Activated naive CD4-positive, alpha-beta T cell treated with anti-CD3 and anti-CD28 coated beads, Interleukin-2, amount 10 ng/mL, durations not matched to agents 7 days and 5 days (primary cell): ENCODE results near the gene LAGE3.

Source experiments
- CTCF ChIA-PET: fragments of 350-600 bp; sonication (Branson Sonifier 250); formaldehyde crosslinking; loops from one replicate; lab custom pipeline; 2021; ENCODE audit warnings: antibody characterized with exemption; lab: Charles Lee
- DNase-seq: peaks from one replicate; pipeline ENCODE4 v3.0.0-alpha.2; 2020
- H3K27ac Mint-ChIP-seq: one replicate; pipeline ENCODE4 v1.8.0; 2021; ENCODE audit warnings: mild to moderate bottlenecking, moderate library complexity, mixed read lengths
- H3K27me3 Mint-ChIP-seq: one replicate; pipeline ENCODE4 v1.8.0; 2021; ENCODE audit warnings: mild to moderate bottlenecking, mixed read lengths
- H3K36me3 Mint-ChIP-seq: one replicate; pipeline ENCODE4 v1.8.0; 2021; ENCODE audit warnings: mixed read lengths
- H3K4me1 Mint-ChIP-seq: one replicate; pipeline ENCODE4 v1.8.0; 2021; ENCODE audit warnings: mixed read lengths
- H3K4me3 Mint-ChIP-seq: one replicate; pipeline ENCODE4 v1.8.0; 2021; ENCODE audit warnings: mild to moderate bottlenecking, moderate library complexity, mixed read lengths
- H3K9me3 Mint-ChIP-seq: one replicate; pipeline ENCODE4 v1.8.0; 2021; ENCODE audit warnings: mixed read lengths

Gene LAGE3, protein sequence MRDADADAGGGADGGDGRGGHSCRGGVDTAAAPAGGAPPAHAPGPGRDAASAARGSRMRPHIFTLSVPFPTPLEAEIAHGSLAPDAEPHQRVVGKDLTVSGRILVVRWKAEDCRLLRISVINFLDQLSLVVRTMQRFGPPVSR

DNA sequence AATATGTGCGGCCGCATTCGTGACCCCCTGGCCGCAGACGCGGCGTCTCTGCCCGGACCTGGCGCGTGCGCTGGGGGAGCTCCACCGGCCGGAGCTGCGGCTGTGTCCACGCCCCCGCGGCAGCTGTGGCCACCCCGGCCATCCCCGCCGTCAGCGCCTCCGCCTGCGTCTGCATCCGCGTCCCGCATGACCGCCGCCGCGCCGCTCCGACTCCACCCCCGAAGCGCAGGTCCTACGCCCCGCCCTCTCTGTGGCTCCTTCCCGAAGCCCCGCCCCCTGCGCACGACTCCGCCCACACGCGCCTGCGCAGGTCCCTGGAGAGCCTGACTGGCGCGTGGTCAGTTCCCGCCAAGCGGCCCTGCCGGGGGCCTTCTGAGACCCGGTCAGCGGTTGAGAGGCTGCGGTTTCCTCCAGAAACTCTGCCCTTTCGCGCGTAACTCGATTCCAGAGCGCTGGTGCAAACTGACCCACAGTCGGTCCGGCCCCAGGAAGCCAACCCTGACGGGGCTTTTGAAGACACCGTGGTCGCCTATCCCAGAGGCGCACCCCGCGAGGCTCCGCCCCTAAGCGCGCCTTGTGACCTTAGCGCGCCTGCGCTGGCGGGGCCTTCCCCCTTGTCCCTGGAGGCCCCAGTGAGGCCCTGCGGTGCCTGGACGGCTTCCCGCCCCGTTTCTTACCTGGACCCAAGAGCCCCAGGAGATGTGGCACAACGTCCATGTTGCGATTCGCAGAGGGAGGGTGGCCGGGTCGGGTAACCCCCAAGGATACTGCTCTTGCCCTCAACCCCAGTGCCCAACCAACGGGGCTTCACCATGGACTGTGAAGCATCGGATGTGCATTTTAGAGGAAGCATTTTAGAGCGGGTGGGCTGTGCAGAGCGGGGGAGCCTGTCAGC is at the start of gene LAGE3:
TSS of gene LAGE3 (minus strand) at position 554 of the 895 bp plus-strand sequence. CDS start at position 188, 366 bp downstream.
- H3K27me3 Mint-ChIP-seq, result no peaks in the 10 kb centered on the region
- no peaks in the 10 kb centered on the region for H3K9me3 Mint-ChIP-seq
- CTCF ChIA-PET, result no interaction called here
- H3K36me3 Mint-ChIP-seq, result peaks cover 12% of the 10 kb centered on the region
- peak within 1 kb of the TSS; percentile 89 for H3K27ac Mint-ChIP-seq
- peak; percentile 94 for DNase-seq
- peaks cover 40% of the 10 kb centered on the region for H3K4me1 Mint-ChIP-seq
- H3K4me3 Mint-ChIP-seq, result peak within 1 kb of the TSS; percentile 82

DNA sequence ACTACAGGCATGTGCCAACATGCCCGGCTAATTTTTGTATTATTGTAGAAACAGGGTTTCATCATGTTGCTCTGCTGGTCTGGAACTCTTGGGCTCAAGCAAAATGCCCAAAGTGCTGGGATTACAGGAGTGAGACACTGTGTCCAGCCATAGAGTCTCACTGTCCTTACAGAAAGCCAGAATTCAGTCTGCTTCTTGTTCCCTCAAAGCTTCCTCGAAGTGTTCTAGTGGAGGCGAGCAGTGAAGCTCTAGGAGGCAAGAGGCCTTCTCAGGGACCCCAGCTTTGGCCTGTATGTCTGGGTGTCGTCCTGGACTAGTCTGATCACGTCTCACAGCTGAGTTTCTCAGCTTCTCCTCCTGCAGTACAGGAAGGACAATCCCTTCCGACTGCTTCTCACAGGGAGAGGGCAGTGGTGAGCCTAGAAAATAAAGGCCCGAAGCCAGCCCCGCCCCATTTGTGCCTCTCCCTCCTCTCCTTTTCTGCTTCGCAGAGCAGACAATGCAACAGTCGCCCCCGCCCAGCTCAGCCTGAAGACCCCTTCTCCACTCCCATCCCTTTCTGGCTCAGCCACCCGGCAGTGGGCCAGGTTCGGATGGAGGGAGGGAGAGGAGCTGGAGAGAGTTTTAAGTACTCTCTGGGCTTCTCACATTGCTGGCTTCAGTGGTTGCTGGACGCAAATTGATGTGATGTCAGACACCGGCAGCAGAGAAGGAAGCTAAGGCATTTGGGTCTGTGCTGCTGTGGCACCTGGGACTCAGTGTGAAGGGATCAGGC is 48.0 kb upstream of the LAGE3 start:
- Mint-ChIP-seq H3K4me1 (peaks cover 31% of the 10 kb centered on the region), H3K27ac (peak overlapping the region; percentile 81), H3K9me3 (no peaks in the 10 kb centered on the region), H3K27me3 (no peaks in the 10 kb centered on the region), H3K36me3 (peaks cover 3% of the 10 kb centered on the region), H3K4me3 (peak overlapping the region; percentile 3)
- CTCF ChIA-PET, result interaction anchor here (0.7 to 1.6 kb wide), 10 partner anchors 8 to 154 kb away, joined by 3 to 8 read pairs (median 4); partner anchors contain the start of genes DNASE1L1 and FAM3A
- DNase-seq, result peak; percentile 79

DNA sequence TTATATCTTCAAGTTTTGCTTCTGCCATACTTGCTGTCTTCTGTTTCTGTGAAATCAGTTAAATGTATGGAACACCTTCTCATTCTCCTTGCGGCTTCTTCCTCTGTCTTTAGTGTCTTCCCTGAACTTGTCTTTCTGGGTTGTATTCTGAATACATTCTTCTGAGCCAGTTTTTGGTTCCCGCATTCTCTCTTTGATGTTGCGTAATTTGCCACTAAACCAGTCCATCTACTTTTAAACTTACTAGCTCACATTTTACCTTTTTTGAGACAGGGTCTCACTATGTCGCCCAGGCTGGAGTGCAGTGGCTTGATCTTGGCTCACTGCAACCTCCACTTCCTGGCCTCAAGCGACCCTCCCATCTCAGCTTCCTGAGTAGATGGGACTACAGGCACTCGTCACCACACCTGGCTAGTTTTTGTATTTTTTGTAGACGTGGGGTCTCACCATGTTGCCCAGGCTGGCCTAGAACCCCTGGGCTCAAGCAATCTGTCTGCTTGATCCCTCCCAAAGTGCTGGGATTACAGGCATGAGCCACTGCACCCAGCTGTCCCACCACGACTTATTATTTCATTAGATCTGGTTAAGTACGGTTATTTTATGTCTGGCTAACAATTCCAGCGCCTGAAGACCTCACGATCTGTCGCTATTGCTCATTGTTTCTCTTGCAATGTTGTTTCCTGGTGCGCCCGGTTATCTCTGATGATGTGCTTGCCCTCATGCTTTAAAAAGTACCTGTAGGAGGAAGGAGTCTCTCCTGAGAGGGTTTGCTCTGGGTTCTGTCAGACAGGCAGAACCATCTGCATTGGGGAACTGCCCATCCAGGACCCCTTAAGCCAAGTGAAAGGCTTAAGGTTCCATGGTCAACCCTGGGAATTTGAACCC is 46.8 kb upstream of the LAGE3 start:
- CTCF ChIA-PET, result interaction anchor here (0.9 to 1.6 kb wide), 3 partner anchors 8 to 152 kb away, joined by 5 to 6 read pairs (median 5); no protein-coding TSS in a partner anchor
- Mint-ChIP-seq H3K27ac (peak overlapping the region; percentile 67), H3K4me1 (peaks cover 31% of the 10 kb centered on the region), H3K9me3 (no peaks in the 10 kb centered on the region), H3K36me3 (peaks cover under 1% of the 10 kb centered on the region), H3K4me3 (peak overlapping the region; percentile 4), H3K27me3 (no peaks in the 10 kb centered on the region)
- no peak for DNase-seq

DNA sequence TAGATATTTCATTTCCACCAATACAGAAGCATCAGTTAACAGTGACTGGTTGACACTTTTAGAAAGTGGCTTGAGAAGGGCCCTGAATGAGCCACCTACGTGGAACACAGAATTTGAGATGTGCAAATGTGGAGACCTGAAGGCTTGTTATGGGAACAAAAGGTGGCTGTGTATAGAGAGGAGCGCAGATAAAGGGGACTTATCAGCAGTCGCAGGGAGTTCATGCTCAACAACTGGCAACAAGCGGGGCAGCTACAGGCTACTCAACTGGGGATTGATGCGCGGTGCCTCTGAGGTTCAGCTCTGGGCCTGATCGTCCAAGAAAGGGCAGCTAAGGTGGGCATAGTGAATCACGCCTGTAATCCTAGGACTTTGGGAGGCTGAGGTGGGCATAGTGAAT is 40.3 kb upstream of the LAGE3 start:
- Mint-ChIP-seq H3K4me1 (peaks cover 14% of the 10 kb centered on the region), H3K4me3 (no peak overlapping the region), H3K36me3 (no peaks in the 10 kb centered on the region), H3K9me3 (no peaks in the 10 kb centered on the region), H3K27me3 (no peaks in the 10 kb centered on the region), H3K27ac (no peak overlapping the region)
- DNase-seq, result no peak
- CTCF ChIA-PET, result no interaction called here

- Mint-ChIP-seq H3K27me3 (no peaks in the 10 kb centered on the region), H3K4me1 (peaks cover 27% of the 10 kb centered on the region), H3K9me3 (no peaks in the 10 kb centered on the region), H3K36me3 (peaks cover 5% of the 10 kb centered on the region), H3K4me3 (no peak overlapping the region), H3K27ac (no peak overlapping the region)
- CTCF ChIA-PET, result interaction anchor here (1.0 to 1.6 kb wide), 3 partner anchors 9 to 144 kb away, joined by 4 to 8 read pairs (median 5); no protein-coding TSS in a partner anchor
- DNase-seq, result no peak
Measured at GRCh38 chrX:154517101-154517781, 38.2 kb upstream of the LAGE3 start.

GRCh38 chrX:154516656-154517100 is 37.6 kb upstream of the LAGE3 start:
- peak overlapping the region; percentile 96 for H3K27ac Mint-ChIP-seq
- CTCF ChIA-PET, result interaction anchor here (1.0 to 1.5 kb wide), 2 partner anchors 10 to 144 kb away, joined by 4 to 8 read pairs; no protein-coding TSS in a partner anchor
- H3K36me3 Mint-ChIP-seq, result peaks cover 8% of the 10 kb centered on the region
- H3K27me3 Mint-ChIP-seq, result no peaks in the 10 kb centered on the region
- H3K9me3 Mint-ChIP-seq, result no peaks in the 10 kb centered on the region
- H3K4me1 Mint-ChIP-seq, result peaks cover 32% of the 10 kb centered on the region
- peak; percentile 39 for DNase-seq
- peak overlapping the region; percentile 77 for H3K4me3 Mint-ChIP-seq

DNA sequence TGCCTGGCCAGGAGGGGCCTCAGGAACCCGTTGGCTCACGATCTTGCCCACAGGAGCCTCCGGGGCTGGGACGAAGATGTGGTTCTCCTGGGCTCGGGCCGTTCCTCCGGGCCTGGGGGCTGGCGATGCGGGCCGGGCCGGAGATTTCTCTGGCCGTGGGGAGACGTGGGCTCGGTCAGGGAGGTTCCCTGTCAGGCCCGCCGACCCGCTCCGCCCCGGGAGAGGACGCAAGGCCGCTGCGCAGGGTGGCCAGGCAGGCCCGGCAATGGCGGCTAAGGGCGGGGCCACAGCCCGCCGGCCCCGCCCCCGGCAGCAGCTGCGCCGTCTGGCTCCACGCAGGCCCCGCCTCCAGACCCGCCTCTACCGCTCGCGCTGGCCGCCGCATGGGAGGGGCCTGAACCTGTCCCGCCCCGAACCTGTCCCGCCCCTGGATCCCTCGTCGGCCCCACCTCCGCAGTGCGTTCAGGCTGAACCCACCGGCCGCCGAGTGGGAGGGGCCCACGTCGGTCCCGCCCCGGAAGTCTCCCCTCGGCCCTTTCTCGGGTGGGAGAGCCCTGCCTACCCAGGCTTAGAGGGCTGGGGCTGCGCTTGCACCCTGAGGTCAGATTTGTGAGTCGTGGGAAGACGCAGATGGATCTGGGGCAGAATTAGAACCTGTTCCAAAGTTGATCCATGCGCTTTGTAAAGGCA is 37.0 kb upstream of the LAGE3 start, which contains the start of gene FAM3A:
TSS of gene FAM3A (minus strand) at position 267 of the 690 bp plus-strand sequence. CDS start 460 bp downstream, outside the sequence.
- CTCF ChIA-PET, result interaction anchor here (1.5 kb wide), 1 partner anchor 11 kb away, joined by 8 read pairs; no protein-coding TSS in a partner anchor
- H3K4me1 Mint-ChIP-seq, result peaks cover 38% of the 10 kb centered on the region
- H3K27ac Mint-ChIP-seq, result peak within 1 kb of the TSS; percentile 96
- peak within 1 kb of the TSS; percentile 77 for H3K4me3 Mint-ChIP-seq
- DNase-seq, result peak; percentile 94
- peaks cover 9% of the 10 kb centered on the region for H3K36me3 Mint-ChIP-seq
- no peaks in the 10 kb centered on the region for H3K9me3 Mint-ChIP-seq
- no peaks in the 10 kb centered on the region for H3K27me3 Mint-ChIP-seq

- H3K27ac Mint-ChIP-seq, result peak overlapping the region; percentile 91
- peaks cover 13% of the 10 kb centered on the region for H3K36me3 Mint-ChIP-seq
- no peaks in the 10 kb centered on the region for H3K9me3 Mint-ChIP-seq
- H3K4me3 Mint-ChIP-seq, result peak overlapping the region; percentile 77
- CTCF ChIA-PET, result no interaction called here
- no peaks in the 10 kb centered on the region for H3K27me3 Mint-ChIP-seq
- peaks cover 42% of the 10 kb centered on the region for H3K4me1 Mint-ChIP-seq
- peak; percentile 50 for DNase-seq
Measured at GRCh38 chrX:154515090-154515965, 36.2 kb upstream of the LAGE3 start.

DNA sequence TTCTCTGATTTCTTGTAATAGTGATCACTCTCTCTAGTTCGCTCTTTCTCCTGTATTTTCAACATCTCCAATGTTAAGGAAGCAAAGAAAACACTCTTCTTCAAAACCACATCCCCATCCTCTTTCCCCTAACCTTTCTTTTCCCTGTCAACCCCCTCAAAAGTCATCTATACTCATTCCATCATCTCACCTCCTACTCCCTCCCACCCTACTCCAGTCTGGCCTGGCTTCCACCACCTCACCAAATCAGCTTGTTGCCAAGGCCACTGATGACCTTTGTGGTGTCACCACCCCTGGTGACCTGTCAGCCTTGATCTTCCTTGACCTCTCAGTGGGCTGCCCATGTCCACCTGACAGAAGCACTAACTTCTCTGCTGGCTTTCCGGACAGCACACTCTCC is 34.6 kb upstream of the LAGE3 start:
- CTCF ChIA-PET, result no interaction called here
- DNase-seq, result no peak
- Mint-ChIP-seq H3K9me3 (peaks cover 8% of the 10 kb centered on the region), H3K36me3 (peaks cover 27% of the 10 kb centered on the region), H3K4me1 (peaks cover 53% of the 10 kb centered on the region), H3K4me3 (peak overlapping the region; percentile 43), H3K27ac (peak overlapping the region; percentile 67), H3K27me3 (no peaks in the 10 kb centered on the region)

GRCh38 chrX:154512879-154513553 is 33.9 kb upstream of the LAGE3 start:
- peaks cover 31% of the 10 kb centered on the region for H3K36me3 Mint-ChIP-seq
- H3K4me1 Mint-ChIP-seq, result peaks cover 55% of the 10 kb centered on the region
- no peak overlapping the region for H3K27ac Mint-ChIP-seq
- CTCF ChIA-PET, result no interaction called here
- H3K9me3 Mint-ChIP-seq, result peaks cover 8% of the 10 kb centered on the region
- no peak overlapping the region for H3K4me3 Mint-ChIP-seq
- H3K27me3 Mint-ChIP-seq, result no peaks in the 10 kb centered on the region
- DNase-seq, result no peak

- no peak for DNase-seq
- Mint-ChIP-seq H3K9me3 (peaks cover 8% of the 10 kb centered on the region), H3K4me3 (no peak overlapping the region), H3K4me1 (peaks cover 54% of the 10 kb centered on the region), H3K36me3 (peaks cover 32% of the 10 kb centered on the region), H3K27ac (peak overlapping the region; percentile 87), H3K27me3 (no peaks in the 10 kb centered on the region)
- CTCF ChIA-PET, result no interaction called here
Measured at GRCh38 chrX:154511761-154512160, 32.7 kb upstream of the LAGE3 start.
